NCI-H446 treated with DMSO at 0.1 percent for 48 hours (cell line): ENCODE measurements around the gene CDH11.

Source experiments
- DNase-seq: peaks from one replicate; lab custom pipeline; 2025; lab: John Stamatoyannopoulos, UW

The CDH11 gene

DNA sequence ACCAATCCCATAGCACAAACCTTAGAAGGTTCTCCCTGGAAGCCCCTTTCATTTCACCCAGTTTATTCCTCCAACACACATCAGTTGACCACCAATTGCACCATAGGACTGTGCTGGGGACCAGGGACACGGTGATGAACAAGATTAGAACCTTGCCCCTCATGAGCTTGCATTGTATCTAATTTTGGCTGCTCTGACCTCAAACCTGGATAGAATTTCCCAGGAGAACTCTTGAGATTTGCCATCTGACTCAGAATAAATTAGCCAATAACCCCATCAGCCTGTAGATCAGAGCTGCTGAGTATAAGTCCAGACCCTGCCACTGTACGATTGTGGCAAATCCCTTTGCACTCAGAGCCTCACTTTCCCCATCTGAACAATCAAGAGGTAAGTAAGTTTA, 52.1 kb downstream of the CDH11 start:
- DNase-seq = no peak

DNA sequence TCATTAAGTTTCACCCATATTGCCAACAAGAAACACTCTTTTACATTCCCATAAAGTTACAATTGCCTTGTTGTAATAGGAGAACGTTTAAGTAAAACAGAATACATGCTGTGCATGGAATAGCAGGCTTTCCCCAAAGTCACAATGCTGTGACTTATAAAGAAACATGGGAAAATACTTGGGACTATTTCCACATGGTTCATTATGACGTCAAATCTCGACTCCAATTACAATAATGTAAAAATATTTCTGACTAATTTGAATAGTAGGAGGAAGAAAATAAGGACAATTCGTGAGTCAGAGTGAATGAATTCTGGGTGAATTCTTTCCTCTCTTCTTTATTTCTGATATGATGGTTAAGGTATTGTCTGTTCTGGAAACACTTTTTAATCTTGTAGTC, 52.8 kb downstream of the CDH11 start:
- no peak for DNase-seq

DNA sequence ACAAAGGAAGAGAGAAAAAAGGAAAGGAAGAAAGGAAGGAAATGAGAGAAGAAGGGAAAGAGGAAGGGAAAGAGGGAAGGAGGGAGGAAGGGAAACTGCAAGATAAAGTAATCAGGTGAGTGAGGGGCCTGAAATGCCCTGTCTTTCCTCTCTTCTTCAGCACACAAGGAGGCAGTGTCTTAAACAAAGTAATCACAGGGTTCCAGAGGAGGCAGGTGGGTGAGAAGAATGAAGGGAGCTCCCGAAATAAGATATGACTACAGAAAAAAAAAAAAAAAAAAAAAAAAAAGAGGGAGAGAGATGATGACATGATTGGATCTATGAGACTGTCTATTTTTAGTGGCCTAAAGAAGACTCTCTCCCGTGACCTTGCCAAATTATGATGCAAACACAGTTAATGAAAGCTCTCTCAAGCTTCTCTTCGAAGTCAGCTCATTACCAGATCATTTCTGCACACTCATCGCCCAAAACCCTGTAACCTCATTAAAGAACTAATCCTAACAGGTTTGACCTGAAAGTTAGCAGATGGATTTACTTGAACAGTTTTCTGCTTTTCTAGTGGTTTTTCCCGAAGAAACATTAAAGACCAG, 53.6 kb downstream of the CDH11 start:
- peak; percentile 52 for DNase-seq

DNA sequence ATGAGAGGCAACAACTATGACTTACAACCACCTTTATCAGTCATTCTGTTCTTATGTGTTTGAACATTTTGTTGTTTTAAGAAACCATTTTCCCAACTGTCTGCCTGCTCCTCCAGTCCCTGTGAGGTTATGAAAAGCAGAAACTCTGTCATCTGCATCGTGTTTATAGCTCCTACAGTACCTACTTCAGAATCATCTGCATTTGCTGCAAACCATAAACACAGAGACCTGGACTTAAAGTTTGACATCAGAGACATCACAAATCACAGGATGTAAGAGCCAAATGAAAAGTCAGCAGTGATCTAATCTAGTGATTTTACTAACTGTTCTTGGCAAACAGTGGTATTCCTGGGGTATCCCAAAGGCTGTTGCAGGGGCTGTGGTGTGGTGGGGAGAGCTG, 55.2 kb downstream of the CDH11 start:
- DNase-seq = no peak

DNA sequence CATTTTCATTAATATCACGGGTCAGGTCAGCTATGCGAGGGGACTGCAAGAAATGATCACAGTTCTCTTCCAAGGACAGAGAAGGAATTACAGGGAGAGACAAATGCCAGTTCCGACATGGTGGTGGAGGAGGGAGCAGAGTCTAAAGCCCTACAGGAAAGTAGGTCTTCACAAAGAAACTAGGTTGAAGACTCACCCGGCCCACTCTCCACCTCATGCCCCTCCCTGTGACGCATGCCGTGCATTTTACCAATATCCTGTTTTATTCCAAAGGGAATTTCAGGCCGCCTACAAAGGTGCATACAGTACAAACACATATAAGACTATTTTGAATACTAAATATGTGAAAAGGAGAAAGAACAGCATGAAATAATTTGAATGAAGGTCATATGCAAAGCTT, 56.8 kb downstream of the CDH11 start:
- DNase-seq = no peak

DNA sequence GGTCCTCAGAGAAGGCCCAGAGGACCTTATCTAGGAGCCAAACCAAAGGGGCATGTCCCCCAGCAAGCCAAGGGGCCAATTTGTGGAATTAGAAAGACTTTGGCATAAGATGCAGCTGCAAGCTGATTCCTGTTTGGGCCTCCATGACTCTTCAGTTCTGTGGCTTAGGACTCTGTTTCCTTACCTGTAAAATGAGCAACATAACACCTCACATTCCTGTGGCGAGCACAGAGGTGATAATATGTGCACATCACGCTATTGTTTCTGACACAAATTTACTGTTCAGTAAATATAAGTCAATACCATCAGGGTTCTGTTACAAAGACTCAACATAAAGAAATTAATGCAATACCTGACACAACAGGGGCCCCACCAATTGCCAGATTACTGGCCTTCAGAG, 57.7 kb downstream of the CDH11 start:
- DNase-seq = no peak

DNA sequence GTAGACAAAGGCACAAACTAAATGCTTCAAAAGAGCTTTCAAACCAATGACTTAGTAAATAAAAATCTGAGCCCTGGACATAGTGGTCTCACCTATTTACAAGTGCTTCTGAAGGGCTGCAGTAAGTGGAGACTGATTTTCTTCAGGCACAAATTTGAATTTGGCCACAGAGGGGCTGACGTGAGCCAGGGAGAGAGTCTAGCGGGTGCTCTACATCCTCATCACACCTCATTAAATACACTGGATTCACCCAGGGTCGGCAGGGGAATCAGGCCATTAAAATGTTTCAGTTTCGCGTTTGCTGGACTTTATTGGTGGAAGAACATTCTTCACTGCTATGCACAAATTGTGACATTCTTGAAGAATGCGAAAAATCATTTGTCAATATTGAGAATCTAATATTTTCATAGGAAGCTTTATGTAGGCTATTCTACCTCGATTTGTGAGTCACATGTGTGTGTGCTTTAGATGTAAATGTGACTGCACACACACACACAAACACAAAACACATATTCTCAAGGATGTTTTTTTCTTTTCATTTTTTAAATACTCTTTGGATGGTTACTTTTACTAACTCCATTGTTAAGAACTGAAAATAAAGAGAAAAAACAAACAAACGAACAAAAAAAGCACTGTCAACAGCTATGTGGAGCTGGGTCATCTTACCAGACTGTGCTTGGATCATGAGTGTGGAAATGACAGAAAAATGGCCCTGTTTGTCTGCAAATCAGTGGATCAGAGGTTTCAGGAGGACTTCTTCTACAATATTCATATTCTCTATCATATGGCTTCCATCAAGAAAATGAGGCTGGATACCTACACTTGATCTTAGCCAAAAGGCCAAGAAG, 58.9 kb downstream of the CDH11 start:
- DNase-seq = no peak

DNA sequence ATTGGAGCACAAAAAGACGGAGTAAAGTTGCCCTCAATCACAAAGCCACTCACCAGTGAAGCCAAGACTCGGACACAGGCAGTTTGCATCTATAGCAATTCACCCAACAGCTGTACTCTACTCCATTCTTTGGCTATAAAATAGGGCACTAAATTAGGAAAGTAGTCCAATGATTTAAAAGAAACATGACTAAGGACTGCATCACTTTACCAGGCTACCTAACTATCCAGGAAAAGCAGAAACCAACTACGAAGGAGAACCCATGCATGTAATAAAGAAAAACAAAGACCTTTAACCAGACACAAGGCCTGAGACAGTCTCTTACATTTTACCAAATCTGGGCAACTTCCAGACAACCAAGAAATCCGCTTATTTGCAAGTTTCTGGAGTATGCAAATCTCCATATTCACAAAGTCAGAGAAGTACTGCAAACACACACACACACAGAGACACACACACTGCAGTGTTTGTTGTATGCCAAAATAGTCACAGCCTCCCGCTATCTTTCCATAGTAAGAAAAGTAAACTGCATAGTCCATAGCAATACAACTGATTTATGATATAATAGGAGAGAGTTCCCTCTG, 59.8 kb downstream of the CDH11 start:
- DNase-seq = no peak

DNA sequence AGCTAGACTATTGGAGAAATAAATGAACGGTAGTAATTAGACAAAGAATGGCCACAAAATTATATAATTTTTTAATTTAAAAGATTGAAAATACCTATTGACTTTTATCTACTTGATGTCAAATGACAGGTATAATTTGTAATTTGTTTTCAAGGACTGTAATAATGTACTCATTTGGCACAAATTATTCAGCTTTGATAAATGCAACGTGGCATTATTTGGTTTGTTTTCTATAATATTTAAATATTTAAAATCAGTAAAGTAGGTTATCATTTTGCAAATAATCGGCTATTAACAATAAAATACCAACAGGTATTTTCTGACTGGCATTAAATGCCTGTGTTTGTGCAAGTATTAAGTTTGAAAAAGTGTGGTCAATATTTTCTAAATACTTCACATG, 60.6 kb downstream of the CDH11 start:
- DNase-seq = no peak

DNA sequence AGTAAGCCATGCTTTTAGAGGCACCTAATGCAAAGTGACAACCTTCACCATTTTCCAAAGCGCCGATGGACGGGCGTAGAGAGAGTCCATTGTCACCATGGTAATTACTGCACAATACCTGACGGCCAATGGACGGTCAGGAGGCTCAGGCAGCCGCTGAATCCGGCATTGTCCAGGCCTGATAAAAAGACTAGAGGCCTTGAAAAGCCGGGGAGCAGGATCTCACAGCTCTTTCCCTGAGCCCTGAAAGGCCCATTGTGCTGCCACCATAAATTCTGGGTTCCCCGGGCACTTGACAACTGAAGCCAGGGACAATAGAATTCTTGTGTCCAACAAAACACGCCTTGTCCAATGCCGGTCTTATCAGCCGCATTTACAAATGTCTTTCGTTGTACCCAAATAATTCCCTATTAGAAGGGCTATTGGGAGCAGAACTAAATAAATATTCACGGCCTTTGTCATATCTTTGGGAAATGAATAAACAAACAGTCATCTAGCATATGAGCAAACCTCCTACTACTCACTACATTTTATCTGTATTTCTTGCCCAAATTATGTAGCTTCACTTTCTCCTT, 62.4 kb downstream of the CDH11 start:
- DNase-seq = no peak

DNA sequence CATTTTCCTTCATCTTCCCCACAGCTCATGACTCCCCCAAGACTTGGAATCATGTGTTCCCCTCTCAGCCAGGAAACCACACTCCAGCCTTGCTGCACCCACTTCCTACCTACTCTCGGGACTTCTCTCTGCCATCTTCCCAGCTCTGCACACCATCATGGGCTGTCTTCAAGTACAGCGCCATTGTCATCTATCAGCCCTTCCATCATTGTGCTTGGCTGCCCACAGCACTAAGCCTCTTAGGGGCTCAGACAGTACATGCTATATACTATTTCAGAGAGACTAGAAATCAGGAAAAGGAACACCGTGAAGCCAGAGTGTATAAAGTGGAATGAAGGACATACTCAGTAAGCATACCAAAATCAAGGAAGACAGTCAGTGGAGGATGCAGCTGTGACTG, 64.7 kb downstream of the CDH11 start:
- no peak for DNase-seq

DNA sequence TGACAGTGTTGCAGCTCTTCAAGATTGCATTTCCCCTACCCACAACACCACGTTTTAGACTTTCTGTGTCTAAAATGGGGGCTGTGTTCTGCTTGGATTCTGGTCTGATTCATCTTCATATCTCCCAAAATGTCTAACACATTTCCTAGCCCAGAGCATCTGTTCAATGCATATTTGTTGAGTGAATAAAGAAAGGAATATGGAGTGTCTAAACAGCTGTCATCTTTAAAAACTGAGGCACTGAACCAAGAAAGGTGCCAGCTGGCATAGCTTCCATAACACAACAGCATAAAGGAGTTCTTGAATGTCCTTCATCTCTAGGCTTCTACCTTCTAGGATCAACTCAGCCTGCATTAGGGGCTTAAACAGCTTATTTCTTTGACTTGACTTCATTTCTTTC, 67.4 kb downstream of the CDH11 start:
- peak; percentile 28 for DNase-seq

DNA sequence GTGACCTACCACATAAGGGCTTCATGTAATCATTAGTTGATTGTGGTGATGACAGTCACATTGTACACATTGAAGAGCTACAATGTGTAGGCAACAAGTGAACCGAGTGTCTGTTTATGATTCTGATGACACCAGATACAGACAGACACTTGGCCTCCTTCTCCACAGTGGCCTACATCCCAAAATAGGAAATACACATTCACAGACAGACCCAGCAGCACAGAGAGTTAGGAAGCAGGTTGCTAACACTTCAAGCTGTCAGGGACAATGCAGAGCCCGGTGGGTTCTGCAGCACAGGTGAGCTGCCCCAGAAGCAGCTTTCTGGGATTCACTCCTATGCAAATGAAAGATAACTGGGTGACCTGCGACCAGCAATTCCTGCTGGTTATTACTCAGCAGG, 72.2 kb downstream of the CDH11 start:
- no peak for DNase-seq

DNA sequence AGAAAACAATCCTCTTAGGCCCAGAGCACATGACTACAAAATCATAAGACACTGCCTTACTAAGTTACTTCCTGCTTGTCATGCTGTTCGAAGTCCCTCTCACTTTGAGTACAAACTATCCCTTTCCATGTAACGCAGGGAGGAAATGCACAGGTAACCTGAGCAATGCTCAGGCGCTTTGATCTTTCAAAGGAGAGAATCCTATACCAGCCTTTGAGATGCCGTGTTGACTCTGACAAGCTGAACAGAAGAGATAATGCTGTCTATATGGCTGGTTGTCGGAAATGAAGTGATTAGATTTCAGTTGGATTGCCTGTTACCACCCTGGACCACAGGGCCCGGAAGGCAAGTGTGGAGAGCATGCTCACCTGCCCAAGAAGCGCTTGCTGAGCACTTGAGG, 75.9 kb downstream of the CDH11 start:
- DNase-seq = no peak

DNA sequence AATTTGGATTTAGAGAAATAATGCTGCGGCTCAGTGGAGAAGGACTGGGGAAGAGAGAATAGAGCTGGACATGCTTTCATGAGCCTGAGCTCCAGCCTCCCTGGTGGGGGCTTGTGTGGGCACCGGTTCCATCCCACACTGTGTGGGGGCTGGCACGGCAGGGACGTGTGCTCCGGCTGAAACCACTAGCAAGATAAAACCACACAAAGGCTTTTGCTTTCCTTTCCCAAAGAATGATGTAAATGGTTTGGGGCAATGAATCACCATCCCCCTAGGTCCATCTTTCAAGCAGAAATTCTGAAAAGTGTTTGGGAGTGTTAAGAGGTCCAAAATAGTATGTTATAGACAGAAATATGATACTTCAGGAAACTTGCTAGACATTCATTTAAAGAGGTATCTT, 77.0 kb downstream of the CDH11 start:
- no peak for DNase-seq

DNA sequence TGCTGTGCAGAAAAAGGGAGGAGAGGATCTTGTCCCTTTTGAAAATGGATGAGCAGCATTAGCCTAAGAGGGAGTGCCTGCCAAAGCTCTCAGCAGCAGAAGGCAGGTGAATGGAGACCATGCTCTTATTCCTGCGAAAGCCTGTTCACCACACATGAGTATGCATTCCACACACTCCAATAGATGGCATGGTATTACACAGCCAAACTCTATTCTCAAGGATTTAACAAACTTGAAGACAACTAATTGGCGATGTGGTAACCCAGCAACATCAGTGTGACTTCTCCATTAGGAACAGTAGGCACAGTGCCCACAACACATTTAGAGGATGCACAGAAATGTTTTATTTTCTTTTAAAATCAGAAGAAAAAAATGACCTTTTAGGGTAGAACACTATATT, 77.8 kb downstream of the CDH11 start:
- DNase-seq = no peak

DNA sequence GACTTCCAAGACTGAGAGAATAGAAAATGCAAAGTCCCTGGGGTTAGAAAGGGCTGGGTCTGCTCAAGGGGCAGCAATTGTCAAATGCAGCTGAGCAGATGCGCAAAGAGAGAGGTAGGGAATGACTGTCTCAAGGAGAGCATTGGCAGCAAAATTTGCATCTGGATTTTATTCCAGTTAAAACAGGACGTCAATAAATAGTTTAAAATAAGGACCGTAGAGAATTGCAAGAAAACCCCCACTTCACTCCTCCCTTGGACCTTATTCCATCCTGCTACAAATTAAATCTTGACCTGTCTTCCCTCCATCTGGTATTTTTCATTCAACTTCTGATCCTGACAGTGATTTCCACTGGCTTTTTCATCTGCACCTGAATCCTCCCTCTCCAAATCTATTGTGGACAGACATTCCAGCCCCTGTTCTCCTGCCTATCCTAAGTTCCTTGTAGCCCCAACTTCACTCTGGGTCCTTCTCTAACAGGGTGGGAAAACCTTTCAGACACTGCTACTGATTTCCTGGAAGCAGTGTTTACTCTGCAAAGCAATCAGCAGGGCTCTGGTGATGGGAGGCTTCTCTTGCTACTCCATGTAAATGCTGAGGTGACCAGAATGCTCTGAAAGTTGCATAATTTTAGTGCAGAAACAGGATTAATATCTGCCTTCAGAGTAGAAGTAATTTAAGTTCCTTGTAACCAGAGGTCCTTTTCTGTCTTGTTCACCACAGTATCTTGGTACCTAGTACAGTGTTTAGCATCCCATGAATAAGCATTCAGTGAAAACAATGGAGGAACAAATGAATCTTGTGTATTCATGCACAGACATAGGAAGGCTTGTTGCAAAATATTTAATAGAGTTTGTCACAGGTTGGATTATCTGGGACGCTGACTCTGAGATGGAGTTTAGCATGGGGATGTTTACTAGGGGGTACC, 79.2 kb downstream of the CDH11 start:
- no peak for DNase-seq

DNA sequence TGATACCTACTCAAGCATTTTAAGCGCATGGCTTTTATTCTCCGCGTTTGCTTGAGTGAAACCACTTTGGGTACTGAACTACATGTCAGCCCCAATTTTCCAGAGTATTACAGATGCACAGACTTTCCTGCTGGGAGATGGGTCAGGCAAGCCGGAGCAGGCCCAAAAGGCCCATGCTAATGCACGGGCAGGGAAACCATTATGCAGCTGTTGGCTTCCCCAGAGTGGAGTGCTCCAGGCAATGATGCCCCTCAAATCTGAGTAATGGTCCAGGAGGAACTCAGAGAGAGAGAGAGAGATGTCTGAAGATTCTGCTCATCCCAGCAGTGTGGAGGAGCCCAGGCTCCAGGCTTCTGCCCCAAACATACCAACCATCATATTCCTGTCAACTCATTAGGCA, 80.2 kb downstream of the CDH11 start:
- DNase-seq = no peak

DNA sequence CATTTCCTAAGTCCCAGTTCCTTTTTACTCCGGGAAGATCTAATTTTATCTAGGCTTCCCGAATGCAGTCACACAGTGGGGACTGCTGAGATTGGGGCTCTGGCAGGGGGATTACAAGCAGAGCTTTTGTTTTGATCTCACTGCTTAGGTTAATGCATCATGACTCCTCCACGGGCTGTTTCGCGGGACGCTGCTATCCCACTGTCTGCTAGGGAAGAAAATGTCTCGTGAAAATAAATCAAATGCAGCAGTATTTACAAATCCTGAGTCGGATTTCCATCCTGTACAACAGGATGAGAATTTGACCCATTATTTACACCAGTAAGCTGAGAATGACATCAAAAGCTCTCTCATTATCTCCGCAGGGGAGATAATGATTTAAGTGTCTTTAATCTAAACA, 83.8 kb downstream of the CDH11 start:
- no peak for DNase-seq

DNA sequence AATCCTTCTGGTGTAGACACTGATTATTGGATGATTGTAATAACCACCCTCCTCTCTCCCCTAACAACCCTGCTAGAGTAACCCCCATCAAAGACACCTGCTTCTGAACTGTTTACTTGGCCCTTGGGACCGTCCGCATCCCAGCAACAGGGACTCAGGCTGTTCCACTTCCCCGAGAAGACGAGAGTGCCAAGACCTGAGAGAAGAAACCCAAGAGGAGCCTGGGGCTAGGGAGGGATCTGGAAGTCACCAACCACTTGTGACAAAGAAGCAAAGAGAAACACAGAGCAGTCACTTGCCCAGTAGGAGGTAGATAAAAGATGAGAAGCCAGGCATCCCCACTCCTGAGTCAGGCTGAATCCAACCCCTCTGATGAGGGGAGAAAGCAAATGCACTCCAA, 84.3 kb downstream of the CDH11 start:
- no peak for DNase-seq

DNA sequence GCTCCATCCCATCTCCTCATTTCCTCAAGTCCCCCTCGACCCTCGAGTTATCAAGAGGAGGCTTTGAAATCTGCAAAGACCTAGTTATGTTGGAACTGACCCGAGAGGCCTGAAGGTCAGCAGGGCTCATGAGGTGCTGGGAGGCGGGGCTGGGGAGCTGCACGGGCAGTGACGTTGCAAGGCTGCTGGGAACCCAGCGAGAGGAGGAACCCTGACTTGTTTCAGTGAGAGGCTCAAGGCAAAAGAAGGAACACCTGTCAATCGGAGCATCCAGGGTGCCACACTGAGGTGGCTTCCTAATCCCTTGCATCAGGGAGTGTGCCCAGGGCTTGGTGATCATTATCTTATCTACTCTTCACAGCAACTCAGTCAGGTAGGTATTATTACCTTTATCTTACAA, 86.9 kb downstream of the CDH11 start:
- no peak for DNase-seq

DNA sequence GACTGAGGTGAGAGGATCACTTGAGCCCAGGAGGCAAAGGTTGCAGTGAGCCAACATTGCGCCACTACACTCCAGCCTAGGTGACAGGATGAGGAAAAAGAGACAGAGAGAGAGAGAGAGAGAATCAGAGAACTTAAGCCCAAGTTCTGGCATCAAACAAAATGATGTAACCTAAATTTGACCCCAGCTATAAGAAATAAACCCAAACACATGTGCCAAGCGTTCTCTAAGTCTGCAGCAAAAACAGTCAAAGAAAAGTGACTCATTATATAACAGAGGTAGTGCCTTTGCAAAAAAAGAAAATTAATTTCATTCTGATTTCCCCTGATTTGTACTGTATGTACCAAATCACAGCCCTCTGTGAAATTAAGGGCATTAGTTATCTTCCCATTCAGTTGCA, 89.5 kb downstream of the CDH11 start:
- DNase-seq = no peak
